Natural killer cell (primary cell): Measurements from ENCODE around the gene KRTAP1-5. TPM values are rescaled to one million over a fixed set of nuclear protein-coding genes. Genes with fewer than 3 reads are reported as not detected.
"Not testable (repeated sequence)": the region's sequence is repeated elsewhere in the genome, so short reads cannot be mapped to it uniquely, and the experiment has no call there.

Experiments
- ATAC-seq, 3 donors: fragments of 150-1000 bp in 2 of 3; fragments of 200-7000 bp in 1 of 3; cut with Tn5 transposase; 1 replicate in 1 of 3; 2 replicates in 2 of 3; pipeline ENCODE4 v1.10.0; 2021; ENCODE audit warnings: mild to moderate bottlenecking in 2 of 3, moderate library complexity in 2 of 3
- DNase-seq, 2 donors: peaks; one replicate each; pipeline versions ENCODE4 v3.0.0 to v3.0.0-alpha.2; 2013 to 2021; ENCODE audit warnings: mixed read lengths in 1 of 2
- H3K27ac ChIP-seq: one replicate; pipeline ENCODE4 v1.5.1; 2013; ENCODE audit warnings: mild to moderate bottlenecking, low read length
- H3K27me3 ChIP-seq: one replicate; pipeline ENCODE4 v1.6.1; 2013; ENCODE audit warnings: low read length; ENCODE audit not compliant: control insufficient read depth, insufficient read depth
- H3K36me3 ChIP-seq: one replicate; pipeline ENCODE4 v1.6.1; 2013; ENCODE audit warnings: low read length; ENCODE audit not compliant: control insufficient read depth, insufficient read depth
- H3K4me1 ChIP-seq: one replicate; pipeline ENCODE4 v1.6.1; 2013; ENCODE audit warnings: low read length; ENCODE audit not compliant: control insufficient read depth, insufficient read depth
- H3K4me3 ChIP-seq: one replicate; pipeline ENCODE4 v1.5.1; 2013; ENCODE audit warnings: low read length
- H3K9me3 ChIP-seq: one replicate; pipeline ENCODE4 v1.6.1; 2013; ENCODE audit warnings: low read length; ENCODE audit not compliant: control insufficient read depth, insufficient read depth
- H3K27ac Mint-ChIP-seq, 2 donors: one replicate each; pipeline ENCODE4 v1.8.0; 2022; ENCODE audit warnings: mild to moderate bottlenecking in 2 of 2, mixed read lengths in 2 of 2, moderate library complexity in 1 of 2
- H3K27me3 Mint-ChIP-seq, 2 donors: one replicate each; pipeline ENCODE4 v1.8.0; 2022; ENCODE audit warnings: low read depth in 2 of 2, mixed read lengths in 2 of 2
- H3K36me3 Mint-ChIP-seq: one replicate; pipeline ENCODE4 v1.8.0; 2022; ENCODE audit warnings: mixed read lengths
- H3K4me1 Mint-ChIP-seq, 2 donors: one replicate each; pipeline ENCODE4 v1.8.0; 2022; ENCODE audit warnings: mixed read lengths in 2 of 2
- H3K4me3 Mint-ChIP-seq: one replicate; pipeline ENCODE4 v1.8.0; 2022; ENCODE audit warnings: mild to moderate bottlenecking, moderate library complexity, mixed read lengths
- H3K9me3 Mint-ChIP-seq, 2 donors: one replicate each; pipeline ENCODE4 v1.8.0; 2022; ENCODE audit warnings: mixed read lengths in 2 of 2
- CTCF ChIP-seq: fragments of 200-600 bp; IDR thresholded peaks from one replicate; pipeline ENCODE4 v1.8.0; 2022; ENCODE audit warnings: antibody characterized with exemption
- WGBS: methylation state at CpG from one replicate; pipeline ENCODE4 v1.1.7; 2013; ENCODE audit warnings: missing lambda C conversion rate; ENCODE audit not compliant: insufficient coverage; 5-methylcytosine and 5-hydroxymethylcytosine counted together
- intact Hi-C: fragments of 100-400 bp; cut with micrococcal nuclease; formaldehyde crosslinking; loops from one replicate; pipeline ENCODE4 v1.14.2; 2022
- total RNA-seq, 4 donors: library from RNA; stranded (reverse); fragments of 120-200 nt in 1 of 4; gene quantifications; one replicate each; pipeline versions ENCODE4 v1.2.3 to v1.2.4, GENCODE V29; 2013 to 2022

KRTAP1-5 gene
- total RNA-seq, 3 donors from 2014 or later (not counting 1 experiment from before 2014, with no cell fraction given), result not detected

DNA sequence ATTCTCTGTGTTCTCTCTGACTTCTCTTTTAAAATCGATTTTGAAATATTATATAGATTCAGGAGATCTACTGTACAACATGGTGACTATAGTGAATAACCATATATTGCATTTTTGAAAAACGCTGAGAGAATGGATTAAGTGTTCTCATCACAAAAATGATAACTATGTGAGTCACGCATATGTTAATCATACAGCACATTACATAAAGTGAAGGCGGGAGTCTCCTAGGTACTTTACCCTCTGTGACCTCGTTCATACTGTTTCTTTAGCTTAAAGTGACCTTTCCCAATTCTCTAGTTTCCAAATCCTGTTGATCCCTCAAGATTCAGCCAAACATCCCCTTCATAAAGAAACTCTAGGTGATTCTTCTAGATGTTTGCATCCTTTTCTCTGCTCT is 24.2 kb downstream of the KRTAP1-5 start:
- no peak for TF ChIP-seq CTCF
- Histone ChIP-seq H3K9me3 (no peaks in the 10 kb centered on the region), H3K27me3 (peaks cover 7% of the 10 kb centered on the region), H3K27ac (no peak overlapping the region), H3K4me1 (no peaks in the 10 kb centered on the region), H3K4me3 (no peak overlapping the region), H3K36me3 (no peaks in the 10 kb centered on the region)
- WGBS, result 80% methylated on average over 4 of the region's 5 CpGs
- Mint-ChIP-seq H3K4me3 (no peak overlapping the region), H3K27ac (no peak overlapping the region), H3K4me1 (no peaks in the 10 kb centered on the region), H3K9me3 (no peaks in the 10 kb centered on the region), H3K36me3 (no peaks in the 10 kb centered on the region), H3K27me3 (peaks cover 17 to 21% of the 10 kb centered on the region in 2 donors)
- ATAC-seq (no peak), DNase-seq (no peak)
- intact Hi-C loops, result no loop called here

GRCh38 chr17:41001795-41002194 is 25.2 kb downstream of the KRTAP1-5 start:
- no peak for TF ChIP-seq CTCF

GRCh38 chr17:40999563-40999962 is 27.4 kb downstream of the KRTAP1-5 start, which contains the start of gene KRTAP3-2:
KRTAP3-2 (minus strand) TSS chr17:40999906; CDS start chr17:40999853, 53 bp downstream.
- DNase-seq, H3K27ac Mint-ChIP-seq, H3K9me3 ChIP-seq, H3K9me3 Mint-ChIP-seq, H3K4me1 ChIP-seq, H3K4me3 ChIP-seq, H3K36me3 ChIP-seq, H3K27ac ChIP-seq, ATAC-seq, H3K4me1 Mint-ChIP-seq, H3K36me3 Mint-ChIP-seq, intact Hi-C loops, H3K4me3 Mint-ChIP-seq: not testable (repeated sequence)
- peaks cover 32 to 39% of the 10 kb centered on the region in 2 donors for H3K27me3 Mint-ChIP-seq
- H3K27me3 ChIP-seq, result peaks cover 14% of the 10 kb centered on the region
- WGBS, result 84% methylated on average over 6 of the region's 6 CpGs

More at GRCh38 chr17:41001795-41002194, 25.2 kb downstream of the KRTAP1-5 start:
- DNase-seq (no peak), ATAC-seq (no peak)
- H3K27me3 ChIP-seq, result peaks cover 9% of the 10 kb centered on the region
- H3K9me3 ChIP-seq, result no peaks in the 10 kb centered on the region
- Mint-ChIP-seq H3K9me3 (no peaks in the 10 kb centered on the region), H3K36me3 (no peaks in the 10 kb centered on the region), H3K27me3 (peaks cover 27 to 28% of the 10 kb centered on the region in 2 donors), H3K4me1 (no peaks in the 10 kb centered on the region), H3K27ac (no peak overlapping the region), H3K4me3 (no peak overlapping the region)
- no peaks in the 10 kb centered on the region for H3K36me3 ChIP-seq
- H3K4me1 ChIP-seq, result no peaks in the 10 kb centered on the region
- no peak overlapping the region for H3K27ac ChIP-seq
- no peak overlapping the region for H3K4me3 ChIP-seq
- intact Hi-C loops, result no loop called here
- 87% methylated on average over 4 of the region's 4 CpGs for WGBS

DNA sequence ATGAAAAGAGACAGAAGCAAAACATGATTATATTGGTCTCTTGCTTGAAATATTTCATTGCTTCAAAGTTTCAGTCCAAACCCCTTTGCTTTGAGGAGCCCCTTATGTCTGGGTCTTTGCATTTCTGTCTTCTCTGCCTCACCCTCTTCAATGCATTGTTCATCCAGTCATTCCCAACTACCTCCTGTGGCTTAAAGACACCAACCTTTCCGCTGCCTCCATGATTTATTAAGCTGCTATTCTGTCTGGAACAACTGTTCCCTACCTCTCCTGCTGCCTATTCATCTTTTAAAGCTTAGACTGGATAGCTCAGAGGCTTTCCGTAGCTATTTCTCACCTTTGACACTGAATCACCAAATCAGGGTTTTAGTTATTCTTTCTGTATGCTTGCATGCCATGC is 29.6 kb downstream of the KRTAP1-5 start:
- H3K27me3 Mint-ChIP-seq, result peaks cover 41 to 58% of the 10 kb centered on the region in 2 donors
- 91% methylated on average over 2 of the region's 2 CpGs for WGBS

More for the DNA sequence above, 29.6 kb downstream of the KRTAP1-5 start:
- H3K9me3 Mint-ChIP-seq, result no peaks in the 10 kb centered on the region
- no peaks in the 10 kb centered on the region for H3K4me1 Mint-ChIP-seq
- Histone ChIP-seq H3K9me3 (no peaks in the 10 kb centered on the region), H3K4me3 (no peak overlapping the region), H3K36me3 (no peaks in the 10 kb centered on the region), H3K27me3 (peaks cover 14% of the 10 kb centered on the region), H3K27ac (no peak overlapping the region), H3K4me1 (no peaks in the 10 kb centered on the region)
- ATAC-seq (no peak), DNase-seq (no peak)
- intact Hi-C loops, result no loop called here
- H3K4me3 Mint-ChIP-seq, result no peak overlapping the region
- no peak overlapping the region for H3K27ac Mint-ChIP-seq
- no peaks in the 10 kb centered on the region for H3K36me3 Mint-ChIP-seq
- TF ChIP-seq CTCF, result no peak
